K562 (cell line): ENCODE data around the gene NDUFS3. TPM values are rescaled to one million over a fixed set of nuclear protein-coding genes. Genes with fewer than 3 reads are reported as not detected.

Experiments used
- CBFB ChIP-seq: sonication (generic); formaldehyde crosslinking; IDR thresholded peaks from 2 replicates; pipeline ENCODE4 v1.4.0; 2020; ENCODE audit warnings: mild to moderate bottlenecking, missing genetic modification reagents
- CBX5 ChIP-seq: IDR thresholded peaks from 2 replicates; pipeline ENCODE4 v1.6.1; 2014; ENCODE audit warnings: low read depth, borderline replicate concordance
- CHD2 ChIP-seq: IDR thresholded peaks from 2 replicates; pipeline ENCODE4 v1.6.1; 2011; ENCODE audit warnings: low read depth, low read length
- CXXC5 ChIP-seq: fragments of 250-450 bp; sonication (Bioruptor Pico); IDR thresholded peaks from 2 replicates; pipeline ENCODE4 v1.8.0; 2022; ENCODE audit warnings: inconsistent platforms, mild to moderate bottlenecking, moderate library complexity
- DACH1 ChIP-seq: fragments of 450-650 bp; IDR thresholded peaks from 2 replicates; pipeline ENCODE4 v1.6.1; 2018; ENCODE audit not compliant: partially characterized antibody
- FOSL1 ChIP-seq: fragments of 200-800 bp; sonication (Bioruptor generic); conservative IDR thresholded peaks from 2 replicates; pipeline ENCODE4 v1.6.1; 2016; ENCODE audit warnings: missing genetic modification characterization, missing compliant biosample characterization
- KHSRP ChIP-seq: fragments of 450-650 bp; IDR thresholded peaks from 2 replicates; pipeline ENCODE4 v1.6.1; 2017
- LARP7 ChIP-seq: fragments of 450-650 bp; IDR thresholded peaks from 2 replicates; pipeline ENCODE4 v1.6.1; 2016
- NFRKB ChIP-seq: fragments of 450-650 bp; IDR thresholded peaks from 2 replicates; pipeline ENCODE4 v1.6.1; 2016; ENCODE audit warnings: low read depth
- RBM14 ChIP-seq: fragments of 200-400 bp; formaldehyde crosslinking; IDR thresholded peaks from 2 replicates; pipeline ENCODE4 v1.6.1; 2018; ENCODE audit warnings: low read depth, mild to moderate bottlenecking, low read length, moderate library complexity, borderline replicate concordance; ENCODE audit not compliant: insufficient read depth
- RBM25 ChIP-seq: fragments of 200-400 bp; formaldehyde crosslinking; IDR thresholded peaks from 2 replicates; pipeline ENCODE4 v1.6.1; 2018; ENCODE audit warnings: low read length, low read depth, moderate library complexity; ENCODE audit not compliant: severe bottlenecking
- SREBF2 ChIP-seq: sonication (generic); formaldehyde crosslinking; IDR thresholded peaks from 2 replicates; pipeline ENCODE4 v1.4.0; 2020; ENCODE audit warnings: mild to moderate bottlenecking, missing genetic modification reagents
- TSHZ1 ChIP-seq: fragments of 250-450 bp; sonication (Bioruptor Pico); IDR thresholded peaks from 2 replicates; pipeline ENCODE4 v1.4.0; 2020; ENCODE audit warnings: mild to moderate bottlenecking, moderate library complexity
- ZNF140 ChIP-seq: fragments of 250-450 bp; sonication (Bioruptor Pico); IDR thresholded peaks from 2 replicates; pipeline ENCODE4 v1.8.0; 2021; ENCODE audit warnings: moderate library complexity, mild to moderate bottlenecking, inconsistent platforms
- polyA plus RNA-seq, 8 experiments: library from polyadenylated mRNA; depleted of rRNA in 4 of 8; stranded (reverse) in 5 of 8; unstranded in 3 of 8; fragments of >200 nt; fragmentation: Nextera tagmentation in 2 of 8; fragmentation: Illumina TruSeq in 1 of 8; extraction: Ambion mirVana in 2 of 8; extraction: Trizol in 1 of 8; gene quantifications; 2 replicates each; pipeline versions ENCODE4 v1.2.1 to v1.2.3, GENCODE V29; 2011 to 2014; ENCODE audit warnings: inconsistent platforms in 1 of 8, missing spikeins in 1 of 8
- total RNA-seq, 7 experiments: library from RNA; depleted of rRNA in 6 of 7; stranded (reverse); fragments of >200 nt in 6 of 7; fragmentation: Illumina TruSeq in 2 of 7; extraction: Trizol in 2 of 7; gene quantifications; 2 replicates each; pipeline versions ENCODE4 v1.2.1 to v1.2.3, GENCODE V29; 2011 to 2021; ENCODE audit warnings: low replicate concordance in 1 of 7
- TF ChIP-seq, protein P1 (sequence below): fragments of 250-450 bp; sonication (Bioruptor Pico); IDR thresholded peaks from 2 replicates; pipeline ENCODE4 v1.4.0; 2020
- TF ChIP-seq, protein P2 (sequence below): IDR thresholded peaks from 2 replicates; pipeline ENCODE4 v1.6.1; 2011; ENCODE audit not compliant: insufficient read length; ENCODE audit errors: extremely low read depth
- TF ChIP-seq, protein P3 (sequence below), 2 experiments: fragments of 450-650 bp in 1 of 2; sonication (generic) in 1 of 2; formaldehyde crosslinking; conservative IDR thresholded peaks; 2 replicates each; pipeline versions ENCODE4 v1.4.0 to v1.8.1; 2020 to 2022; ENCODE audit warnings: mild to moderate bottlenecking in 1 of 2, missing genetic modification reagents in 1 of 2

The NDUFS3 gene
- total and polyA plus RNA-seq, 9 of the 15 experiments (the other 6 are each of a cell fraction or from before 2014, with no cell fraction given): 38.7 to 341 (median 194) TPM

DNA sequence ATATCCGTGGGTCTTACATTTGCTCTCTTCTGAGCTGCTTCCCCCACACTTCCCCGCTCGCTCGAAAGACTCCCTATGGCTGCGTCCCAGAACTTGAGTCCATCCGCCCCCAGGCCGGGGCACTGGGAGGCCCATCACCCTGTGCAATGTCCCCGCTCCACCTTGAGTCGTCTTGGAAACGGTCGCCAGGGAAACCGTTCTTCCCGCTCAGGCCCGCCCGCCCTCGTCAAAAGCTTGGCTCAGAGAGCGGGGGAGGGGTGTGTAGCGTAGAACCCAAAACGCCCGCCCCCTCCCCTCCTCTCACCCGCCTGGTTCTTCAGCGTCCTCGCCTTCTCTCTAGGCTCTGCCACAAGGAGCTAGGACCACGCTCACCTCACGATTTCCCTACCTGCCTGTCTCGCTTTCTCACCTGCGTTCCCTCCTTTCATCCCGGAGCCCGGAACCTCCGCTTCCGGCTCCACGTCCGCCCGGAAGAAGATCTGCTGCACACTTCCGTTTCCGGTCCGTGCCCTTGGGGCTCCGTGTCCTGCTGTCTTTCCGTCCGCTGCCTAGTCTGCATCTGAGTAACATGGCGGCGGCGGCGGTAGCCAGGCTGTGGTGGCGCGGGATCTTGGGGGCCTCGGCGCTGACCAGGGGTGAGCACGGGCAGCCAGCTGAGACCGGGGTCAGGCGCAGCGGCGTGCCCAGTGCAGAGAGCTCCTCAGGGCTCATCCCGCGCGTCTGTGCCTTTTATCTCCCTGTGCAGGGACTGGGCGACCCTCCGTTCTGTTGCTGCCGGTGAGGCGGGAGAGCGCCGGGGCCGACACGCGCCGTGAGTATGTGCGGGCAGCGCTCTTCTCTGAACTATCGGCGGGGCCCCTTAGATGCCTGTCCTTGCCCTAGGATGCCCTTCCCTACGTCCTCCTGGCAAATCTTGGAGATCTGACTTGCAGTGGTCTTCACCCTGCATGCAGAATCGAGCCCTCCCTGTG lies at the start of gene NDUFS3, which contains the start of gene KBTBD4 (continued):
- TF ChIP-seq TSHZ1 (CRISPR knock-in tag) (no peak), CHD2 (peak; percentile 72), KHSRP (peak; percentile 56; the same call in 1 of the 2 replicates), LARP7 (peak; percentile 99), CXXC5 (peak; percentile 81), NFRKB (peak; percentile 100), RBM14 (0 out of 2 replicates have a peak, but pooled peaks have one; percentile 86), RBM25 (no peak), CBX5 (no peak), FOSL1 (tag) (peak; percentile 45; the same call in 1 of the 2 replicates), CBFB (peak; percentile 68; the same call in 1 of the 2 replicates), ZNF140 (no peak), SREBF2 (no peak), DACH1 (no peak)
- TF ChIP-seq, protein P1, sequence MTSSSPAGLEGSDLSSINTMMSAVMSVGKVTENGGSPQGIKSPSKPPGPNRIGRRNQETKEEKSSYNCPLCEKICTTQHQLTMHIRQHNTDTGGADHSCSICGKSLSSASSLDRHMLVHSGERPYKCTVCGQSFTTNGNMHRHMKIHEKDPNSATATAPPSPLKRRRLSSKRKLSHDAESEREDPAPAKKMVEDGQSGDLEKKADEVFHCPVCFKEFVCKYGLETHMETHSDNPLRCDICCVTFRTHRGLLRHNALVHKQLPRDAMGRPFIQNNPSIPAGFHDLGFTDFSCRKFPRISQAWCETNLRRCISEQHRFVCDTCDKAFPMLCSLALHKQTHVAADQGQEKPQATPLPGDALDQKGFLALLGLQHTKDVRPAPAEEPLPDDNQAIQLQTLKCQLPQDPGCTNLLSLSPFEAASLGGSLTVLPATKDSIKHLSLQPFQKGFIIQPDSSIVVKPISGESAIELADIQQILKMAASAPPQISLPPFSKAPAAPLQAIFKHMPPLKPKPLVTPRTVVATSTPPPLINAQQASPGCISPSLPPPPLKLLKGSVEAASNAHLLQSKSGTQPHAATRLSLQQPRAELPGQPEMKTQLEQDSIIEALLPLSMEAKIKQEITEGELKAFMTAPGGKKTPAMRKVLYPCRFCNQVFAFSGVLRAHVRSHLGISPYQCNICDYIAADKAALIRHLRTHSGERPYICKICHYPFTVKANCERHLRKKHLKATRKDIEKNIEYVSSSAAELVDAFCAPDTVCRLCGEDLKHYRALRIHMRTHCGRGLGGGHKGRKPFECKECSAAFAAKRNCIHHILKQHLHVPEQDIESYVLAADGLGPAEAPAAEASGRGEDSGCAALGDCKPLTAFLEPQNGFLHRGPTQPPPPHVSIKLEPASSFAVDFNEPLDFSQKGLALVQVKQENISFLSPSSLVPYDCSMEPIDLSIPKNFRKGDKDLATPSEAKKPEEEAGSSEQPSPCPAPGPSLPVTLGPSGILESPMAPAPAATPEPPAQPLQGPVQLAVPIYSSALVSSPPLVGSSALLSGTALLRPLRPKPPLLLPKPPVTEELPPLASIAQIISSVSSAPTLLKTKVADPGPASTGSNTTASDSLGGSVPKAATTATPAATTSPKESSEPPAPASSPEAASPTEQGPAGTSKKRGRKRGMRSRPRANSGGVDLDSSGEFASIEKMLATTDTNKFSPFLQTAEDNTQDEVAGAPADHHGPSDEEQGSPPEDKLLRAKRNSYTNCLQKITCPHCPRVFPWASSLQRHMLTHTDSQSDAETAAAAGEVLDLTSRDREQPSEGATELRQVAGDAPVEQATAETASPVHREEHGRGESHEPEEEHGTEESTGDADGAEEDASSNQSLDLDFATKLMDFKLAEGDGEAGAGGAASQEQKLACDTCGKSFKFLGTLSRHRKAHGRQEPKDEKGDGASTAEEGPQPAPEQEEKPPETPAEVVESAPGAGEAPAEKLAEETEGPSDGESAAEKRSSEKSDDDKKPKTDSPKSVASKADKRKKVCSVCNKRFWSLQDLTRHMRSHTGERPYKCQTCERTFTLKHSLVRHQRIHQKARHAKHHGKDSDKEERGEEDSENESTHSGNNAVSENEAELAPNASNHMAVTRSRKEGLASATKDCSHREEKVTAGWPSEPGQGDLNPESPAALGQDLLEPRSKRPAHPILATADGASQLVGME: peak; percentile 90
- TF ChIP-seq, protein P2, sequence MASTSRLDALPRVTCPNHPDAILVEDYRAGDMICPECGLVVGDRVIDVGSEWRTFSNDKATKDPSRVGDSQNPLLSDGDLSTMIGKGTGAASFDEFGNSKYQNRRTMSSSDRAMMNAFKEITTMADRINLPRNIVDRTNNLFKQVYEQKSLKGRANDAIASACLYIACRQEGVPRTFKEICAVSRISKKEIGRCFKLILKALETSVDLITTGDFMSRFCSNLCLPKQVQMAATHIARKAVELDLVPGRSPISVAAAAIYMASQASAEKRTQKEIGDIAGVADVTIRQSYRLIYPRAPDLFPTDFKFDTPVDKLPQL: no peak
- TF ChIP-seq, protein P3, sequence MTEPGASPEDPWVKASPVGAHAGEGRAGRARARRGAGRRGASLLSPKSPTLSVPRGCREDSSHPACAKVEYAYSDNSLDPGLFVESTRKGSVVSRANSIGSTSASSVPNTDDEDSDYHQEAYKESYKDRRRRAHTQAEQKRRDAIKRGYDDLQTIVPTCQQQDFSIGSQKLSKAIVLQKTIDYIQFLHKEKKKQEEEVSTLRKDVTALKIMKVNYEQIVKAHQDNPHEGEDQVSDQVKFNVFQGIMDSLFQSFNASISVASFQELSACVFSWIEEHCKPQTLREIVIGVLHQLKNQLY (CRISPR knock-in tag; conservative IDR thresholded peaks at IDR 0.05): no peak
